C4-2B (cell line): ENCODE results near the gene GALK1.

ENCODE experiments used
- CTCF ChIP-seq: fragments of 450-650 bp; conservative IDR thresholded peaks from 2 replicates; pipeline ENCODE4 v1.5.1; 2017; ENCODE audit warnings: mild to moderate bottlenecking
- ZFX ChIP-seq: fragments of 450-650 bp; IDR thresholded peaks from 2 replicates; pipeline ENCODE4 v1.6.1; 2017

GRCh38 chr17:75774991-75775668 lies 10.1 kb upstream of the GALK1 start:
- TF ChIP-seq CTCF (no peak), ZFX (no peak)
